Stimulated activated CD8-positive, alpha-beta memory T cell treated with anti-CD3 and anti-CD28 coated beads, Interleukin-15, amount 100 ng/mL, for 4 hours (primary cell): ENCODE results near the gene AIMP2.
"Not testable (repeated sequence)": the region's sequence is repeated elsewhere in the genome, so short reads cannot be mapped to it uniquely, and the experiment has no call there.

Experiments used
- DNase-seq, 2 donors: peaks; one replicate each; pipeline ENCODE4 v3.0.0-alpha.2; 2020; ENCODE audit warnings: low read depth in 2 of 2

Gene AIMP2

GRCh38 chr7:6008668-6009611 lies at the start of gene AIMP2, which contains the start of gene PMS2:
TSS of gene AIMP2 (plus strand) at chr7:6009272. CDS start at chr7:6009364, 92 bp downstream.
TSS of gene PMS2 (minus strand) at chr7:6009049. CDS start at chr7:6009019, 30 bp downstream.
- peak; percentile 90 to 95 for DNase-seq

GRCh38 chr7:5963205-5963604 lies 45.9 kb upstream of the AIMP2 start:
- DNase-seq, result not testable (repeated sequence)

GRCh38 chr7:5963810-5964209 lies 45.3 kb upstream of the AIMP2 start:
- DNase-seq, result not testable (repeated sequence)

- not testable (repeated sequence) for DNase-seq
Observed at GRCh38 chr7:5970347-5970911, 38.6 kb upstream of the AIMP2 start, which contains the start of gene RSPH10B. TSS of gene RSPH10B (minus strand) at chr7:5970689. CDS start at chr7:5967116, 3,573 bp downstream.

- not testable (repeated sequence) for DNase-seq
Observed at GRCh38 chr7:5973580-5973979, 35.5 kb upstream of the AIMP2 start.

GRCh38 chr7:5979680-5980314 lies 29.3 kb upstream of the AIMP2 start:
- DNase-seq, result not testable (repeated sequence)

- DNase-seq, result not testable (repeated sequence)
Observed at GRCh38 chr7:5987061-5987460, 22.0 kb upstream of the AIMP2 start.

- peak in 1 of 2 donors; percentile 15 for DNase-seq
Observed at GRCh38 chr7:5997210-5997808, 11.8 kb upstream of the AIMP2 start.

- no peak for DNase-seq
Observed at GRCh38 chr7:6007386-6007785, 1.7 kb upstream of the AIMP2 start.

GRCh38 chr7:6007835-6008590 lies 1.1 kb upstream of the AIMP2 start:
- DNase-seq, result not testable (repeated sequence)

GRCh38 chr7:6010370-6010769 lies 1.3 kb downstream of the AIMP2 start:
- not testable (repeated sequence) for DNase-seq

GRCh38 chr7:6011541-6011940 lies 2.5 kb downstream of the AIMP2 start:
- no peak for DNase-seq

- DNase-seq, result no peak
Observed at GRCh38 chr7:6012355-6013104, 3.5 kb downstream of the AIMP2 start.

GRCh38 chr7:6015917-6016652 lies 7.0 kb downstream of the AIMP2 start:
- no peak for DNase-seq

- DNase-seq, result no peak
Observed at GRCh38 chr7:6016653-6016966, 7.5 kb downstream of the AIMP2 start.

- DNase-seq, result no peak
Observed at GRCh38 chr7:6020371-6021286, 11.6 kb downstream of the AIMP2 start.

- no peak for DNase-seq
Observed at GRCh38 chr7:6022707-6023106, 13.6 kb downstream of the AIMP2 start.

- DNase-seq, result no peak
Observed at GRCh38 chr7:6023974-6024435, 14.9 kb downstream of the AIMP2 start.
